ENCODE data around the gene CRHR2. TPM values are rescaled to one million over a fixed set of nuclear protein-coding genes. Genes with fewer than 3 reads are reported as not detected.

Gene CRHR2
- polyA plus RNA-seq, 1 of the 3 experiments (the other 2 are of a cell fraction), result not detected

DNA sequence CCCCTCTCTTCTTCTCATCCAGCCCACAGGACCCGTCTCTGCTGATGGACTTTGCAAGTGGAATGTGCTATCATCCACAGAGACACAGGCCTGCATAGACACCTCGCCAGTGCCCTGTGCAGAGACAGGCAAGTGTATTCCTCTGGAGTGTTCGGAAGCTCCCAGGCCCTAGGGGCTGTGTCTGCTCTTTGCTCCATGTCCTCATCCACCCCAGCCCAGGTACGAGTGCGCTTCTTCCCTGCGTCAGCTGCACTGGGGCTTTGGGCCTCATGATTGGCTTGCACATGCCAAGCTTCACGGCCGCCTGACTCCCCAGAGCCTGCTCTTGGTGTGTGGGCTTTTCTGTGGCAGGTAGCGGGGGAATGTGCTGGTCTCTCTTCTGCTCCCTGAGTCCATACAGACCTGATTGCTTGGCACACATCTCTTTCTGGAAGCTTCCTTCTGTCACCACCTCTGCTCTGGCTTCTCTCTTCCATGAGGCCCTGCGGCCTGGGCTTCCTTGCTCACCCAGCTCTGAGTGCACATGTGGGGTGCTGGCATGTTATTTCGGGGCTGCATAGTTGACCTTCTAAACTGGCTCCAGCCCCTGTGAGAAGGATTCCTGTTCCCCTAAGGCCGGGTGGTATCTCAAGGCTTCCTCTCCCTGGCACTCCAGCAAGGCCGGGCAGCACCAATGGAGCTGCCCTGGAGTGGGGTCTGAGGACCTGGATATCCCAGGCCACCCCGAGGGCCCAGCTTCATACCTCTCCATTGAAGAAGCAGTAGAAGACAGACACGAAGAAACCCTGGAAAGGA is 27.8 kb downstream of the CRHR2 start:
- no peaks in the 10 kb centered on the region for H3F3A ChIP-seq (replicated peaks; ENCODE audit: insufficient read depth)
- ChIA-PET CTCF (interaction anchor here (0.8 to 1.8 kb wide), 6 partner anchors 9 to 90 kb away, joined by 3 to 5 read pairs (median 4); partner anchors contain the start of gene CRHR2), POLR2A (interaction anchor here (0.7 kb wide), 1 partner anchor 10 kb away, joined by 3 read pairs; no protein-coding TSS in a partner anchor)
- H3K4me3 ChIP-seq (ENCODE audit: low read depth in 2 of 2, low read length in 1 of 2), result no peak overlapping the region
- H3K9me3 ChIP-seq, result no peaks in the 10 kb centered on the region
- H3K9me2 ChIP-seq, result no peaks in the 10 kb centered on the region
- H3K4me1 ChIP-seq (ENCODE audit: control insufficient read depth in 1 of 2, insufficient read depth in 2 of 2, low read depth in 1 of 2, low read length in 1 of 2), result no peaks in the 10 kb centered on the region; a peak in 1 of 4 replicates
- H4K20me1 ChIP-seq (ENCODE audit: insufficient read depth), result no peaks in the 10 kb centered on the region
- no peaks in the 10 kb centered on the region for H3K27me3 ChIP-seq (ENCODE audit: insufficient read depth)
- WGBS (ENCODE audit: low lambda C conversion rate), result 66% methylated on average over 14 of the region's 15 CpGs
- no peaks in the 10 kb centered on the region for H3K79me2 ChIP-seq (ENCODE audit: insufficient read depth)
- no peak for DNase-seq
- H3K27ac ChIP-seq (ENCODE audit: low read depth in 2 of 2, low read length in 1 of 2), result no peak overlapping the region
- TF ChIP-seq RFX5 (IDR thresholded peaks at IDR 0.05; ENCODE audit: low read length), result no peak
- no peak for TF ChIP-seq JUND (IDR thresholded peaks at IDR 0.05)
- no peak for TF ChIP-seq PBX3 (IDR thresholded peaks at IDR 0.05)
- no peak for TF ChIP-seq FOSL2 (IDR thresholded peaks at IDR 0.05; ENCODE audit: borderline replicate concordance, low read depth)
- no peak overlapping the region for H2AFZ ChIP-seq (ENCODE audit: low read depth)
- H3K9ac ChIP-seq, result no peak overlapping the region
- no peak overlapping the region for H3K4me2 ChIP-seq
- no peaks in the 10 kb centered on the region for H3K36me3 ChIP-seq (replicated peaks in 1 of 2; ENCODE audit: control insufficient read depth in 1 of 2, insufficient read depth in 2 of 2, low read length in 1 of 2)

DNA sequence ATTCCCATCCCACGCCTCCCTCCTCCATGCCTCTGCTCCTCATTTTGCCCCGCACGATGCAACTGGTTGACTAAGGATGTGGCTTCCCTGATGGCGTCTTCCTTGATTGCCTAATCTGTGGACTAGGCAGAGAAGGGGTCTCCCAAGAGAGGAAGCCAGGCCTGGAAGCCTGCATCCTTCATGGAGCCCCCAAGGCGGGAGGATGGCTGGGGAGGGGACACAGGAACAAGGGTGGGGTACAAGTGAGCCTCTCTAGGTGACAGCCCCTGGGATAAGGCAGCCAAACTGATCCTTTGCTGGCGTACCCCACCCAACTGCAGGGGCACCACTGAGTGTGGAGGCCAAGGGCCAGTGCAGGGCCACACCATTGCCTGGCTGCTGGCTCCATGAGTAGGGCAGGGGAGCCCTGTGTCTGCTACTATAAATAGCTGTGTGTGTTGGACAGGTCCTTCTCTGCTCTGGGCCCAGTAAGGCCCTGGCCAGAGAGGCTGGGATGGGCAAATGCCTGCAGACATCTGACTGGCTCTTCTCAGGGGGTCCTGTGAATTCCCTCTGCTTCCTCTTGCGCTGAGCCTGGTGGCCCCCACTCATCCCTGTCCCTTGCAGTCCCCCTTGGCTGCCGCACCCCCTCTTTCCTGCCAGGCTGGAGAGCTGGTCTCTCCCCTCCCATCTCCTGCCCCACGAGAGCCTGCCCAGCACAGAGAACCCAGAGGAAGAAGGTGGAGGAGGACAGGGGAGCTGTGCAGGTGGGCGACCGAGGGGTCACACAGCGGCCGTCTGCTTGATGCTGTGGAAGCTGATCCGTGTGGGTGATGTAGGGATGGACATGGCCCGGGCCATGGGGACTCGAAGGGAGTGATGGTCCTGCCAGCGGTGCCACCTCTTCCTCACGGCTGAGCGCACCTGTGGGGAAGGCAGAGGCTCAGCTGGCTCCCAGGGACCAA is 29.3 kb downstream of the CRHR2 start:
- TF ChIP-seq, protein P1, sequence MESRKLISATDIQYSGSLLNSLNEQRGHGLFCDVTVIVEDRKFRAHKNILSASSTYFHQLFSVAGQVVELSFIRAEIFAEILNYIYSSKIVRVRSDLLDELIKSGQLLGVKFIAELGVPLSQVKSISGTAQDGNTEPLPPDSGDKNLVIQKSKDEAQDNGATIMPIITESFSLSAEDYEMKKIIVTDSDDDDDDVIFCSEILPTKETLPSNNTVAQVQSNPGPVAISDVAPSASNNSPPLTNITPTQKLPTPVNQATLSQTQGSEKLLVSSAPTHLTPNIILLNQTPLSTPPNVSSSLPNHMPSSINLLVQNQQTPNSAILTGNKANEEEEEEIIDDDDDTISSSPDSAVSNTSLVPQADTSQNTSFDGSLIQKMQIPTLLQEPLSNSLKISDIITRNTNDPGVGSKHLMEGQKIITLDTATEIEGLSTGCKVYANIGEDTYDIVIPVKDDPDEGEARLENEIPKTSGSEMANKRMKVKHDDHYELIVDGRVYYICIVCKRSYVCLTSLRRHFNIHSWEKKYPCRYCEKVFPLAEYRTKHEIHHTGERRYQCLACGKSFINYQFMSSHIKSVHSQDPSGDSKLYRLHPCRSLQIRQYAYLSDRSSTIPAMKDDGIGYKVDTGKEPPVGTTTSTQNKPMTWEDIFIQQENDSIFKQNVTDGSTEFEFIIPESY (IDR thresholded peaks at IDR 0.05; ENCODE audit: borderline replicate concordance, low read depth), result no peak
- no peak for TF ChIP-seq NFIC (IDR thresholded peaks at IDR 0.05; ENCODE audit: borderline replicate concordance)
- TF ChIP-seq JUND (IDR thresholded peaks at IDR 0.05), result no peak
- no peak for TF ChIP-seq FOSL2 (IDR thresholded peaks at IDR 0.05; ENCODE audit: borderline replicate concordance, low read depth)
- TF ChIP-seq RXRA (IDR thresholded peaks at IDR 0.05; ENCODE audit: borderline replicate concordance, low read depth), result no peak
- TF ChIP-seq RCOR1 (IDR thresholded peaks at IDR 0.05; ENCODE audit: low read length), result no peak
- no peak for TF ChIP-seq ELF1 (IDR thresholded peaks at IDR 0.05)
- no peak for TF ChIP-seq FOXJ3 (CRISPR knock-in tag; IDR thresholded peaks at IDR 0.05)
- no peak for TF ChIP-seq GATA2 (CRISPR knock-in tag; IDR thresholded peaks at IDR 0.05)
- TF ChIP-seq GABPA (IDR thresholded peaks at IDR 0.05; ENCODE audit: low read depth), result no peak
- no peak for TF ChIP-seq MEF2A (IDR thresholded peaks at IDR 0.05; ENCODE audit: borderline replicate concordance, low read depth)
- no peak for TF ChIP-seq PBX3 (IDR thresholded peaks at IDR 0.05)
- TF ChIP-seq TEAD4 (IDR thresholded peaks at IDR 0.05; ENCODE audit: borderline replicate concordance, insufficient read depth), result no peak
- no peak for TF ChIP-seq SMC3 (IDR thresholded peaks at IDR 0.05; ENCODE audit: low read depth, low read length)
- TF ChIP-seq, protein P2, sequence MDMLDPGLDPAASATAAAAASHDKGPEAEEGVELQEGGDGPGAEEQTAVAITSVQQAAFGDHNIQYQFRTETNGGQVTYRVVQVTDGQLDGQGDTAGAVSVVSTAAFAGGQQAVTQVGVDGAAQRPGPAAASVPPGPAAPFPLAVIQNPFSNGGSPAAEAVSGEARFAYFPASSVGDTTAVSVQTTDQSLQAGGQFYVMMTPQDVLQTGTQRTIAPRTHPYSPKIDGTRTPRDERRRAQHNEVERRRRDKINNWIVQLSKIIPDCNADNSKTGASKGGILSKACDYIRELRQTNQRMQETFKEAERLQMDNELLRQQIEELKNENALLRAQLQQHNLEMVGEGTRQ (IDR thresholded peaks at IDR 0.05; ENCODE audit: borderline replicate concordance, low read depth, low read length), result no peak
- no peak for TF ChIP-seq RFX5 (IDR thresholded peaks at IDR 0.05; ENCODE audit: low read length)
- TF ChIP-seq NRF1 (IDR thresholded peaks at IDR 0.05; ENCODE audit: low read depth, low read length), result no peak
- ChIA-PET POLR2A (no interaction called here), CTCF (interaction anchor here (0.8 to 1.8 kb wide), 5 partner anchors 9 to 89 kb away, joined by 3 to 5 read pairs (median 3); partner anchors contain the start of gene CRHR2)
- Histone ChIP-seq H3K27ac (ENCODE audit: low read depth in 2 of 2, low read length in 1 of 2) (no peak overlapping the region), H3K4me1 (ENCODE audit: control insufficient read depth in 1 of 2, insufficient read depth in 2 of 2, low read depth in 1 of 2, low read length in 1 of 2) (no peaks in the 10 kb centered on the region; a peak in 1 of 4 replicates), H3K27me3 (ENCODE audit: insufficient read depth) (no peaks in the 10 kb centered on the region), H4K20me1 (ENCODE audit: insufficient read depth) (no peaks in the 10 kb centered on the region), H3K36me3 (replicated peaks in 1 of 2; ENCODE audit: control insufficient read depth in 1 of 2, insufficient read depth in 2 of 2, low read length in 1 of 2) (no peaks in the 10 kb centered on the region), H3K4me2 (no peak overlapping the region), H2AFZ (ENCODE audit: low read depth) (no peak overlapping the region), H3K9ac (no peak overlapping the region), H3K79me2 (ENCODE audit: insufficient read depth) (no peaks in the 10 kb centered on the region), H3K4me3 (ENCODE audit: low read depth in 2 of 2, low read length in 1 of 2) (no peak overlapping the region), H3F3A (replicated peaks; ENCODE audit: insufficient read depth) (no peaks in the 10 kb centered on the region), H3K9me2 (no peaks in the 10 kb centered on the region), H3K9me3 (no peaks in the 10 kb centered on the region)
- no peak for DNase-seq
- WGBS (ENCODE audit: low lambda C conversion rate), result 68% methylated on average over 19 of the region's 19 CpGs
